HG03457 (cell line): ENCODE results near the gene NKAIN1.
"Not testable (repeated sequence)": the region's sequence is repeated elsewhere in the genome, so short reads cannot be mapped to it uniquely, and the experiment has no call there.

Experiments used
- ATAC-seq: cut with Tn5 transposase; IDR thresholded peaks from one replicate; pipeline ENCODE4 v1.9.1; 2021; ENCODE audit warnings: moderate number of reproducible peaks; ENCODE audit not compliant: unreplicated experiment

NKAIN1 gene

DNA sequence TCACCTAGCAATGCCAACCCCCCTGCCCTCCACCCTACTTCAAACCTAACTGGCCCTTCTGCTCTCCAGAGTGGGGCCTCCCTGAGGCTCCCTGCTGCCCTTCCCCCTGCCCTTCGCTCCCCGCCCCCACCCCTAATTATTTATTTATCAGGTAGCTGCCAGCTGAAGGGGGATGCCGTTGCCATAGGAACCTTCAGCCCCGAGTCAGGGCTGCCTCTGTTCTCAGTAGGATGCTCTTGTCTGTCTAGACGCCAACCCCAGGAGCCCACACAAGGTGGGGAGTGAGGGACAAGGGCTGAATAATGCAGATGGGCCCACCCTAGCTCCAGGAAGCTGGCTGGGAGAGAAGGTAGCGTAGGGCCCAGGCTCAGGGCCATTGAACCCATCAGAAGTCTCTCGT lies 41.1 kb downstream of the NKAIN1 start:
- ATAC-seq: no peak

DNA sequence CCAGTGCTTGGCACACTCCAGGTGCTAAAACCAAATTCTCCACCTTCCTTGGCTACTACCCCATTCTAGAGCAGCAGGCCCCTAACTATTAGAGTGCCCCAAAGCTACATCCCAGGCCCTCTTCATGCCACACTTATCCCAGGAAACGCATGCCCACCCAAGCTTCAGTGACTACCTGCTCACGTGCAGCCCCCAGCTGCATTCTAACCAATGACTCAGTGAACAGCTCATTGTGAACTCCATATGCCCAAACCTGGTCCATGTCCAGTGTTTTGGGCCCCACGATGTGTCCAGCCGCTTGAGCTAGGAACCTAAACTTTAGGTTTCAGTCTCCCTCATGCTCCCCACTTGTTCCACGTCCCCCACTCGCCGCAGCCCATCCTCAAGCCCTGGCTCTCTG lies 41.5 kb downstream of the NKAIN1 start:
- no peak for ATAC-seq

DNA sequence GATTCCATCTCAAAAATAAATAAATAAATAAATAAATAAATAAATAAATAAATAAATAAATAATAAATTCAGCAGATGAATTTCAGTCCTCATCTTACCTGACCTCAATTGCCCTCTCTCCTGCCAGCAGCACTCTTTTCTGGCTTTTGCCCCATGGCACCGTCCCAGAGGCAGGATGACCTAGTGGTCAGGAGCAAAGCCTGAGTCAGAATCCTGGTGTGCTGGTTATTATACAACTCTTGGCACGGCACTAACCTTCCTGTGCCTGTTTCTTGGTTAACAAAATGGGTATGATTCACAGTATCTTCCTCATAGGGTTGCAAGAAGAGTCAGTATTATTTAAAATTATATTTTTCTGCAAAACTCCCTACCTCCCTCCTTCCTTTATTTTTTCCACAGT lies 43.0 kb downstream of the NKAIN1 start:
- no peak for ATAC-seq

DNA sequence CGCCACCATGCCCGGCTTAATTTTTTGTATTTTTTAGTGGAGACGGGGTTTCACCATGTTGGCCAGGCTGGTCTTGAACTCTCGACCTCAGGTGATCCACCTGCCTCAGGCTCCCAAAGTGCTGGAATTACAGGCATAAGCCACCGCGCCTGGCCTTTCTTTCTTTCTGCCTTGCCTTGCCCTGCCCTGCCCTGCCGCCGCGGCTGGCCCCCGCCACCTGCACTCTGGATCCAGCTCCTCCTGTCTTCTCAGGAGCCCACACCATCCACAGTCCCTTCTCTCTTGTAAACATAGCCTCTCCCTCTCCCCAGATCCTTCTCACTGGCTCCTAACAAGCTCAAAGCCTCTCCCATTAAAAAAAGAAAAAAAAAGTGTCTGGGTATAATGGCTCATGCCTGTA lies 44.4 kb downstream of the NKAIN1 start:
- ATAC-seq: not testable (repeated sequence)

DNA sequence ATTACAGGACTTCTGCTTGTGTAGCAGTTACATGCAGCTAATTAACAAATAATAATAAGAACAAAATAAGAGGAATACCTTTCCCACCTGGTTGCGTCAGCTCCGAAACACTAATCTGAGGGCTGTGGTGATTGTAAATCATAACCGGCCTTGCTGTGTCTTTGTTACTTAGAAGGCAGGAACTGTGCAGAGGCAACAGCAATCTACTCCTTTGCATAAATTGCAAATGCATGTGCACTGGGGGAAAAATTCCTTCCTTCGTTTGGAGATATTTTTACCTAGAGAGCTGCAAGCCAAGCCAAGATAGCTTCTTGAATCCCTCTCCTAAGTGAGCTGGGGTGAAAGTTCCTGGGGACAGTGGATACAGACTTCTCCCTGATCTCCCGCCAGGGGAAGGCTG lies 46.0 kb downstream of the NKAIN1 start:
- no peak for ATAC-seq

DNA sequence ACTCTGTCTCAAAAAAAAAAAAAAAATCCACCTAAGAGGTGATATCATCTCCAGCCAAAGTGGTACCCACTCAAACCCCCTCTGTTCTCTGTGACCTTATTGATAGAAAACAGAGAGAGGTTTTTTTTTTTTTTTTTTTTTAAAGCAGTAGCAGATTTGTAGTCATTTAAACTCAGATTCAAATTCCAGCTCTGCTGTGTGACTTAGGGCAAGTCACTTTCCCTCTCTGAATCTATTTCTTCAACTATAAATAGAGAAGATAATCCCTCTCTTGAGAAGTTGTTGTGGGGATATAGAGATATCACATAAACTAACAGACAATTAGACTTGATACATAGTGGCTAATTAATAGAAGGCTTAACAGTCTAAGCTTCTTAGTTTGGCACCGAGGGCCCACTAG lies 48.4 kb downstream of the NKAIN1 start:
- ATAC-seq: no peak

DNA sequence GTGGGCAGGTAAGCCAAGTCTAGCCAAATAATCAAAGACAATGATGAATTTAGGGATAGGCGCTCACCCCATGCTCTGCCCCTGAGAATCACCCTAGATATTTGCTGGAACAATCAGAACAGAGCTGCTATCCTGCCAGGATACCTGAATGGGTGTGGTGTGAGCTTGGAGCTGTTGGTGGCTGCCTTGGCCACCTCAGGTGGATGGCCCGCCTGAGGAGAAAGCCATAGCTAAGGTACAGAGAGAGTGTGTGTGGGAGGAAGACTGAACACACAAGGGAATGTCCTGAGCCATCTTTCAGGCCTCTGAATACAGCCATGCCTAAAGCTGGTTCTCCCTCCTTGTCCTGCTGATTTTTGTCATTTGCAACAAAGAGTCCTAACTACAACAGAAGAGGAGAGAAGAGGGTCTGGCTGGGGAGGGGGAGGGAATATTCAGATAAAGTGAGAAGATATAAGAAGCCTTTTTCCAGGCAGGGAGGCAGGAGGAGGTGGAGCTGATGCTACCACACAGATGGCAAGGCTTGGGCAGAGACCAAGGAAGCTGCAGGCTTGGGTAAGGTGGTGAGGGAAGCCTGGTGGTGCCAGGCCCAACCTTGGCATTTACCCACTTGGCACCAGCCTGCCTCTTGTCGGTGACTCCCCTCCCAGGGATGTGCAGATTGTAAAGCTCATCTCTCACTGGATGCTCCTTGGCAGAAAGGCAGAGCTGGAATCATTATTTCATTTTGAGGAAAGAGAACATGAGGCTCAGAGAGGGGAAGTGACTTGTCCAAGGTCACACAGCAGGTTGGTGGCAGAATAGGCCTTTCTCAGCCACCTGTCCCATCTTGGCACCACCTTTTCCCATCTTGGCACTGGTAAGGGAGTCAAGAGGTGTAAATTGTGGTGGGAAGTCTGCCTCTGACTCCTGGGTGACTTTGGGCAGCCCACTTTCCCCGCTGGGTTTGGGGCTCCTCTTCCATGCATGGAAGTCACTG lies 49.7 kb downstream of the NKAIN1 start:
- no peak for ATAC-seq

DNA sequence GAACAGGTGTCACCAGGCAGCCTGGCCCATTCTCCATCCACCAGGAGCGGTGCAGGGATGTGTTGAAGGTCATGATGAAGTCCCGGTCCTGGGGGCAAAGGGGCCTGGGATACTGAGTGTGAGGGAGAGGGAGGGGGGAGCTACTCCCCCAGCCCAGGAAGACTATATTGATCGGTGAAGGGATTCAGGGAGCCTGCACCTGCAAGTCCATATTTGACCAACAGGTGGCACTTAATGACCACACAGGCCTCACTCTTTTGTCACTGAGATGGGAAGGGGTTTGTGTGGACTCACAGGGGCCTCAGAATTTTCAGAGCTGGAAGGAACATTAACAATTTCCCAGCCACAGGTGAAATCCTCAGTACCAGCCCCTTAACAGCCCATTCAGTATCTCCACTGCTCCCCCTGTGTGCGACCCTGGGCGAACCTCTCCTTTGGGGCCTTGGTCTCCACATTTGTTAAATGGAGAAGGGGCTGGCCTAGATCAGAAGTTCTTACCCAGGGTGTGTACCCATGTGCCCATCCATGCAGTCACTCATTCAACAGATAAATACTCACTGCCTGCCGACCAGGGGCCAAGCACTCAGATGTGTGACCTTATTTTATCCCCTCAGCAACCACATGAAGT lies 55.6 kb downstream of the NKAIN1 start:
- ATAC-seq: no peak

DNA sequence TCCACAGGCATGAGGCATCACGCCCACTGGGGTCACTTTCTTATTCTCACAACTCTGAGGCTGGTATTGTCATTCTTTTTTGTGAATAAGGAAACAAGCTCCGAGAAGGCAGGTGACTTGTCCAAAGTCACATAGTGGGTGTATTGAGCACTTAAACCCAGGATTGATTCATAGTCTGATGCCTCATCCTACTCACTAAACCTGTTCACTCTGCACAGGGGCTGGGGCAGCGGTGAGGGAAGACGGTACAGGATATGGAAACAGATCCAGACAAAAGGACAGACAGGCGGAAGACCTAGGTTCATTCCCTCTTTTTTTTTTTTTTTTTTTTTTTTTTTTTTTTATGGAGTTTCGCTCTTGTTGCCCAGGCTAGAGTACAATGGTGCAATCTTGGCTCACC lies 56.6 kb downstream of the NKAIN1 start:
- no peak for ATAC-seq

DNA sequence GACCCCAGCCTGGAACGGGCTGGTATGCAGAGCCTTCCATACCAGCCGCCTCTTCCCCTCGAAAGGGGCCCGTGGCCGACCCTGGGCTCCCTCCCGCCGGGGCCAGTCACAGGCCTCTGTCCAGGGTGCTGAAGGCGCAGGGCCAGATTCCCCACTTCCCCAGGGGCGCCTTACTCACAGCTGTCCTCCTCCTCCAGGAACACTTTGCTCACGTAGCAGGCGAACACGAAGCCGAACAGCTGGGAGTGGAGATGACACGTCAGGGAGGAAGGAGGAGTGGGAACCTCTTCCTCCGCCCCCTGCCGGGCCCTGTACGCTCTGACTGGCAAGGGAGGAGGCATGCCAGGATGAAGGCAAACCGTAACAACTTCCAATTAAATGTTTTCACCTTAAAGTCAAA lies 57.3 kb downstream of the NKAIN1 start:
- ATAC-seq: no peak

DNA sequence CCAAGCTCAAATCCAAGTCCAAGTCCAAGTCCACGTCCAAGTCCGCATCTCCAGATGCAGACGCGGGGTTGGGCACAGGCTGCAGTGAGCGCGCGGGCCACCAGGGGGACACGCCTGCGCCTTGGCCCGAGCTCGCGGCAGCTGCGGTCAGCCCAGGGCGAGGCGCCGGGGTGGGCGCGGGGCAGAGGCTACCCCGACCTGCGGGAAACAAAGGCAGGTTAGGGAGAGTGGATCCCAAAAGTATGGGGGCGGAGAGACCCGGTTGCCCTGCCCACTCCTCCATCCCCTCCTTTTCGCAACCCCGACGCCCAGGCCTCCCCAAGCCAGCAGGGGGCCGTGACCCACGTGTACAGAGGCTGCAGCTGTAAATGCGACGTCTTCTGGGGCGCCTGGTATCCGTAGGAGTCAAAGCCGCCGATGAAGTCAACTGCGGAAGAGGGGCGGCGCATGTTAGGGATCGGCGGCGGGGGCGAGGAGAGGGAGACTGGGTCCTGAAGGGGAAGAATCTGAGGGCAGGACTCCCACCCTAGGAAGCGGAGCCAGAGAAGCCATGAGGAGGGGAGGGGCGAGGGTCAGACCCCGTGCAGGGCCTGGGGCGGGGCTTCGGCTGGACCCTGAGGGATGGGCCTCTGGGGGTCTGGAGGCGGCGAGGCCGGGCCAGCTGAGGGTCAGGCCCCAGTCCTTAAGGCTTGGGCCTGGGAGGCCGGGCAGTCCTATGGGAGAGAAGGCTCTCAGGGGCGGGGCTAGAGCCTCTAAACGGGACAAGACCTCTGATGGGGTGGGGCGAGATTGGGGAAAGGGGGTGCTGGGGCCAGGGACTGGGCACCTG lies 58.0 kb downstream of the NKAIN1 start:
- no peak for ATAC-seq

DNA sequence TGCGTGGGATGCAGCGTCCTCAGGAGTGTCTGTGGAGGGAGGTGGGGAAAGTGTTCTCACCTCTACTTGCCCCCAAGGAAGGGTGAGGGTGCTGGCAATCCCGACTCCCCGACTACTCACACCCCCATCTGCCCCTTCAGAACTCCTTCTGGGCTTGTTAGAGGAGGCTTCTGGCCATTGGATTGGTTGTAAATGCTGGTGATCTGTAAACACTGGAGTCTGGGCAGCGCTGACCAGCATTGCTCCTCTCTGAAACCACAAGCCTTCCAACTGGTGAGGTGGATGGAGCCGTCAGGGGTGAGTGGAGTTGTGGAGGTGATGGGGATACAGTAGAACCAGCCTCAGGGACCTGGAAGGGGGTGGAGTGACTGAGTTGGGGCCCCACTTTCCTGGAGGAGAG lies 59.3 kb downstream of the NKAIN1 start:
- no peak for ATAC-seq

DNA sequence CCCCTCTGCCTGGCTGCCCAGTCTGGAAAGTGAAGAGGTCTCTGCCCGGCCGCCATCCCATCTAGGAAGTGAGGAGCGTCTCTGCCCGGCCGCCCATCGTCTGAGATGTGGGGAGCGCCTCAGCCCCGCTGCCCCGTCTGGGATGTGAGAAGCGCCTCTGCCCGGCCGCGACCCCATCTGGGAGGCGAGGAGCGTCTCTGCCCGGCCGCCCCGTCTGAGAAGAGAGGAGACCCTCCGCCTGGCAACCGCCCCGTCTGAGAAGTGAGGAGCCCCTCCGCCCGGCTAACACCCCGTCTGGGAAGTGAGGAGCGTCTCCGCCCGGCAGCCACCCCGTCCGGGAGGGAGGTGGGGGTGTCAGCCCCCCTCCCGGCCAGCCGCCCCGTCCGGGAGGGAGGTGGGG lies 63.4 kb downstream of the NKAIN1 start:
- not testable (repeated sequence) for ATAC-seq

DNA sequence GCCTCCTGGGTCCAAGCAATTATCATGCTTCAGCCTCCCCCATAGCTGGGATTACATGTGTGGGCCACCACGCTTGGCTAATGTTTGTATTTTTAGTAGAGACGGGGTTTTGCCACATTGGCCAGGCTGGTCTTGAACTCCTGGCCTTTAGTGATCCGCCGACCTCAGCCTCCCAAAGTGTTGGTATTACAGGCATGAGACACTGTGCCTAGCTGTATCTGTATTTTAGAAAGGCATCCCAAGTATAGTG lies 69.3 kb downstream of the NKAIN1 start:
- no peak for ATAC-seq

DNA sequence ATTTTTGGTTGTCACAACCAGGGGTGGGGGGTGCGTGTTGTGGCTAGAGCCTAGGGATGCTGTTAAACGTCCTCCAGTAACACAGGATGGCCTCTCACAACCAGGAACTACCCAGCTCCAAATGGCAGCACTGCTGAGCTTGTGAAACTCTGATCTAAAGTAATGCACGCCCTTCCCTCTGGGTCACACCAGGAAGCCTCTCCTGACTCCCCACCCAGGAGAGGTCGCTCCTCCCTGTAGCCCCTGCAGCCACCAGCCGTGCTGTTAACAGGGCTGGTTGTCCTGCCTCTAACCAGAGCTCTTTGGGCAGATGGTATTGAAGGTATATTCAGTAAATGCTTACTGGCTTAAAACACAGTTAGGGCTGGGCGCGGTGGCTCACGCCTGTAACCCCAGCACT lies 73.2 kb downstream of the NKAIN1 start:
- ATAC-seq: no peak

DNA sequence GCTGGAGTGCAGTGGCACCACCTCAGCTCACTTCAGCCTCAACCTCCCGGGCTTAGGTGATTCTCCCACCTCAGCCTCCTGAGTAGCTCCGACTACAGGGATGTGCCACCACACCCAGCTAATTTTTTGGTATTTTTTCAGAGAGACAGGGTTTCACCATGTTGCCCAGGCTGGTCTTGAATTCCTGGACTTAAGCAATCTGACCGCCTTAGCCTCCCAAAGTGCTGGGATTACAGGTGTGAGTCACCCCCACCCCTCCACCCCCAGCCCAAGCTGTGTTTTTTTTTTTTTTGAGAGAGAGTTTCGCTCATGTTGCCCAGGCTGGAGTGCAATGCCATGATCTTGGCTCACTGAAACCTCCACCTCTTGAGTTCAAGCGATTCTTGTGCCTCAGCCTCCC lies 75.4 kb downstream of the NKAIN1 start:
- no peak for ATAC-seq

DNA sequence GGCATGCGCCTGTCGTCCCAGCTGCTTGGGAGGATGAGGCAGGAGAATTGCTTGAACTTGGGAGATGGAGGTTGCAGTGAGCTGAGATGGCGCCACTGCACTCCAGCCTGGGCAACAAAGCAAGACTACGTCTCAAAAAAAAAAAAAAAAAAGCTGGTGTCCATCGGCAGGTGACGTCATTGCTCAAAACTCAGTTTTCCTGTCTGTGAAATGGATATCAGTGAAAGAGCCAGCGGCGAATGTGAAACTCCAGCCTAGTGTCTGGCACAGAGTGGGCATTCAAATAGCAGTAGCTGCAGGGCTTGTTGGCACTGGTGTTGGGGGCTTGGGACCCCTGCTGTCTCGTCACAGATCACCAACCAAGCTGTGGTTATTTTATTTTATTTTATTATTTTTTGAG lies 75.8 kb downstream of the NKAIN1 start:
- no peak for ATAC-seq

DNA sequence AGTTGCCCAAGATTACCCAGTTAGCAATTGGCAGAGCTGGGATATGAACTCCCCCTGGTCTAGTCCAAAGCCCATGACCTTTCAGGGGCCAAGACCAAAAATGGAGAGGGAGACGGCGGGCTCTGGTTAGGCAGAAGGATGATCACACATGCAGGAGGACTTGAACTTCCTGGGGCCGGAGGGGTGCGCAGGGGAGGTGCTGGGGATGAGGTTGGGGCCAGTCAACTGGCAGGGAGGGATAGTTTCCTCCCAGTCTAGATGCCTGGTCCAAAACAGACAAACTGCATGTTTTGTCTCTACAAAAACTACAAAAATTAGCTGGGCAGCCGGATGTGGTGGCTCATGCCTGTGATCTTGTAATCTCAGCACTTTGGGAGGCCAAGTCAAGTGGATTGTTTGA lies 78.1 kb downstream of the NKAIN1 start:
- no peak for ATAC-seq

DNA sequence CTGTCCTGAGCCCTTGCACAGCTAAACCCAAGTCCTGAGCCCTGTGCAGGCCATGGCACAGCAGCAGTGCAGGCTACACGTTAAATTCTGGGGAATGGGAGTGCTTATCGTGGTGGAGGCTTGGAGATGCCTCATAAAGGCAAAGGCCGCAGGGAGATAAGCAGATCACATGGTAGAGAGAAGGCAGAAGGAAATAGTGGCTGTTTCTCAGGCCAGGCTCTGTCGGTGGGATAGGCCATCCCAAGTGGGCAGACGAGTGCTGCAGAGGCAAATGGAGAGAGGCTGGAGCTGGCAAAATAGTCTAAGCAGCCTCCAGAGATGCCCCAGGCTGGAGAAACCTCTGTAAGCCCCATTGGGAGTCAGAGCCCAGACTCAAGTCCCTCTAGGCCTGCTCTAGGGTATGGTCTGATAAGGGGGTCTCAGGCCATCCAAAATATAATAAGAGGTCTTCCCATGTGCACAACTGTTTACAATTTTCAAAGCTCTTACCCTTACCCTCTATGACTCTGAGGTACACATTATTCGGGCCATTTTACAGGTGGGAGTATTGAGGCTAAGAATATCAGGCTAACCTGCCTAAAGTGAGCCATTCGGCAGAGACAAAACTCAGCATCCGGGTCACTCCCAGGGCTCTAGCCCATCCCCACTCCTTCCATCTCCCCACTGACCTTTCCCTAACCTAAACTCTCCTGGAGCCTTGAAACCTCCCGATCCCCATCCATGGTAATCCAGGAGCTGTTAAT lies 79.6 kb downstream of the NKAIN1 start:
- ATAC-seq: no peak

DNA sequence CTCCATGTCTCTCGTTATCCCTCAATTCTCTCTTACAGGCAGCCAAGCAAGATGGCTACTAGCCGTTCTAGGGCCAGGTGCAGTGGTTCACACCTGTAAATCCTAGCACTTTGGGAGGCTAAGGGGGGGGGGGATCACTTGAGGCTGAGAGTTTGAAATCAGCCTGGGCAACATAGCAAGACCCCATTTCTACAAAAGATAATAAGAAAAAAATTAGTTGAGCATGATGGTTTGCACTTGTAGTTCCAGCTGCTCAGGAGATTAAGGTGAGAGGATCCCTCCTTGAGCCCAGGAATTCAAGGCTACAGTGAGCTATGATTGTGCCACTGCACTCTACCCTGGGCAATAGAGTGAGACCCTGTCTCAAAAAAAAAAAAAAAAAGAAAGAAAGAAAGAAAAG lies 80.4 kb downstream of the NKAIN1 start:
- ATAC-seq: no peak

DNA sequence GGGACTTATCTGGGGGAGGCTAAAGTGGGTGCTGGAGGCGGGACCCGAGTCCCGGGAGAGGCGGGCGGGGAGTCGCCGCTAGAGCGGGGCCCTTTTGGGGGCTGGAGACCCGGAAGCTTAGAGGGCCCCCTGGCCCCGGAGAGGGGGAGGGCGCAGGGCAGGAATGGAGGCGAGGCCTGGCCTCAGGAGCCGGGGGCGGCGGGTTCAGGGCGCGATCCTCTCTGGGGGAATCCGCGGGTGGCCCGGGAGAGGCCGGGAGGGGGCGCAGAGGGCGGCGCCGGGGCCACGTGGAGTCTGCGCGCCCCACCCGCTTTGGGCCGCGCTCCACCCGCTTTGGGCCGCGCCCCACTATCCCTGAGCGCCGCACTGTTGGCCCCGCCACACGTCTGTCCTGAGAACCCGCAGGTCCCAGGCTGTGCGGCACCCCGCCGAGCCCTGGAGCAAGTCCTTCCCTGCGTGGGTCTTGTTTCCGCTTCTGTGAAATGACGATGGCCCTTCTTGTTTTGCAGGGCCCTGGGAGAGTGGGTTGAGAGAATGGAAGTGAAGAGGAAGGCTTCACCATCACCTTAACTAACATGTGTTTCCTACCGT lies 84.4 kb downstream of the NKAIN1 start:
- peak; percentile 73 for ATAC-seq
